Kidney epithelial cell (primary cell): ENCODE results near the gene MPZL3. TPM values are rescaled to one million over a fixed set of nuclear protein-coding genes. Genes with fewer than 3 reads are reported as not detected.
A peak's percentile ranks its signal among the peaks of the same experiment; 100 is the strongest.

Source experiments
- DNase-seq: peaks from one replicate; pipeline ENCODE4 v3.0.0-alpha.2; 2010; ENCODE audit warnings: low read depth
- H3K27me3 ChIP-seq: 2 replicates; pipeline ENCODE4 v1.6.0; 2011; ENCODE audit warnings: low read length; ENCODE audit not compliant: control insufficient read depth, insufficient read depth
- H3K36me3 ChIP-seq: 2 replicates; pipeline ENCODE4 v1.5.1; 2011; ENCODE audit warnings: low read length; ENCODE audit not compliant: control insufficient read depth, insufficient read depth
- H3K4me3 ChIP-seq: 2 replicates; pipeline ENCODE4 v1.5.1; 2011; ENCODE audit warnings: low read depth, mild to moderate bottlenecking, control low read depth, low read length
- total RNA-seq: library from RNA; depleted of rRNA; stranded (reverse); fragments of >200 nt; gene quantifications from 2 replicates; pipeline ENCODE4 v1.2.3, GENCODE V29; 2015
- TF ChIP-seq, protein P1 (sequence below): IDR thresholded peaks from 2 replicates; pipeline ENCODE4 v1.5.1; 2011; ENCODE audit warnings: mild to moderate bottlenecking, moderate library complexity, low read length, control low read depth, inconsistent platforms; ENCODE audit not compliant: insufficient read depth, poor library complexity, severe bottlenecking

The MPZL3 gene
- total RNA-seq, 1 donor from 2014 or later = 9.4 TPM

DNA sequence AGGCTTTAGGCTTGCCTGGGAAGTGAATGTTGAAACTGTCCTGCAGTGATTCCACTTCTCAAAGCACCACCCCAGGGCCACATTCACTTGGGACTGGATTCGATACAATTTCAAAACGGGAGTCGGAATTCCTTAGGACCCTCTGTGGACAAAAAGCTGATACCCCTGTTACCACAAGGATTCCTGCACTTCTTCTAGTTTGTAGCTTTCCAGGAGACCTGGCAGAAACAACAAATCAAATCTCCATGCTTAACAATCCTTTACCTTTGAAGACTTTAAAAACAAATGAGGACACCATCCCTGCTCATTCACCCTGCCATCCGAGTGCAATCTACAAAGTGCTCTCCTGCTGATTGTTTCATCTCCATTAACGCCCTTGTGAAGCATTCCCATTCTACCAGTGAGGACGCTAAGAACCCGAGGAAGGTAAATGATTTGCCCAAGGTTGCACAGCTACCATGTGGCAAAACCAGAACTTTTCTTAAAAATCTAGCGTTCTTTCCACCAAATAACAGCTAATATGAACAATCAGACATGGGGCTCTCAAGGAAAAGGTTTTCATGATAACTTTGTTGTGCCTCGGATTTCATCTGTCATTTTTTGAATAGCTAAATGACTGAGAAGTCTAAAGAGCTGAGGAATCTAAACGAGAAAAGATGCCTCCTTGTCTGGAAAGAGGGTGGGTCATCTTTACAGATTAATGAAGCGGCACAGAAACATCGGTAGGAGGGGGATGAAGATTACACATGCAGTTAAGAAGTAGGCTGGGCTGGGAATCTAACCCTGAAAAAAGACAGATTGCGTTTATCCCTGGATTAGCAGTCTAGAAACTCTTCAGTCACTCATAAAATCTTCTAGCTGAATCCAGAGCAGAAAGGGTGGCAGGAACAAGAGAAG is 12.7 kb upstream of the MPZL3 start:
- no peak for DNase-seq
- TF ChIP-seq, protein P1, sequence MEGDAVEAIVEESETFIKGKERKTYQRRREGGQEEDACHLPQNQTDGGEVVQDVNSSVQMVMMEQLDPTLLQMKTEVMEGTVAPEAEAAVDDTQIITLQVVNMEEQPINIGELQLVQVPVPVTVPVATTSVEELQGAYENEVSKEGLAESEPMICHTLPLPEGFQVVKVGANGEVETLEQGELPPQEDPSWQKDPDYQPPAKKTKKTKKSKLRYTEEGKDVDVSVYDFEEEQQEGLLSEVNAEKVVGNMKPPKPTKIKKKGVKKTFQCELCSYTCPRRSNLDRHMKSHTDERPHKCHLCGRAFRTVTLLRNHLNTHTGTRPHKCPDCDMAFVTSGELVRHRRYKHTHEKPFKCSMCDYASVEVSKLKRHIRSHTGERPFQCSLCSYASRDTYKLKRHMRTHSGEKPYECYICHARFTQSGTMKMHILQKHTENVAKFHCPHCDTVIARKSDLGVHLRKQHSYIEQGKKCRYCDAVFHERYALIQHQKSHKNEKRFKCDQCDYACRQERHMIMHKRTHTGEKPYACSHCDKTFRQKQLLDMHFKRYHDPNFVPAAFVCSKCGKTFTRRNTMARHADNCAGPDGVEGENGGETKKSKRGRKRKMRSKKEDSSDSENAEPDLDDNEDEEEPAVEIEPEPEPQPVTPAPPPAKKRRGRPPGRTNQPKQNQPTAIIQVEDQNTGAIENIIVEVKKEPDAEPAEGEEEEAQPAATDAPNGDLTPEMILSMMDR = no peak
- Histone ChIP-seq H3K4me3 (peak overlapping the region; percentile 31), H3K27me3 (no peaks in the 10 kb centered on the region), H3K36me3 (no peaks in the 10 kb centered on the region)

- no peak for DNase-seq
- Histone ChIP-seq H3K36me3 (no peaks in the 10 kb centered on the region), H3K4me3 (peak within 1 kb of the TSS; percentile 31), H3K27me3 (no peaks in the 10 kb centered on the region)
- TF ChIP-seq, protein P1 = no peak
These were observed 11.8 kb upstream of the MPZL3 start, which contains the start of gene MPZL2 for GRCh38 chr11:118263695-118264568. Gene MPZL2, minus strand, starts transcription at chr11:118264297. Its CDS starts 144 bp downstream, at chr11:118264153.

DNA sequence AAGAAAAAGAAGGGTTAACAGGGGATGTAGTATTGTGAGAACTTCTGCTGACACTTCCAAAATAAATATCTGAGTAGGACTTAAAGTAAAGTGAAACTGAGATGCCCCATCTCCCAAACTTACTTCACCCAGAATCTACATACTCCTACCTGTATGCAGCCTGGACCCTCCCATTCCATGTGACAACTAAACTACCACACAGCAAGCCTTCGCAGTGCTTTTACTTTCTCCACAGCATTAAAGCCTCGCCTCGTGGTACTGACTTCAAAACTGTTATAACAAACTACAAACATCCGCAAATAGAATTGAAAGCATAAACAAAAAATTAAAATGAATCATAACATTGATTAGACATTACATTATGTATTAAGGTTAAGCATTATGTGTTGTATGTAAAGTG is 10.9 kb upstream of the MPZL3 start:
- Histone ChIP-seq H3K4me3 (peak overlapping the region; percentile 31), H3K27me3 (no peaks in the 10 kb centered on the region), H3K36me3 (no peaks in the 10 kb centered on the region)
- DNase-seq = no peak
- TF ChIP-seq, protein P1 = no peak

- TF ChIP-seq, protein P1 = no peak
- no peak overlapping the region for H3K4me3 ChIP-seq
- no peaks in the 10 kb centered on the region for H3K36me3 ChIP-seq
- no peaks in the 10 kb centered on the region for H3K27me3 ChIP-seq
- no peak for DNase-seq
These were observed 8.2 kb upstream of the MPZL3 start for GRCh38 chr11:118260353-118260752.

DNA sequence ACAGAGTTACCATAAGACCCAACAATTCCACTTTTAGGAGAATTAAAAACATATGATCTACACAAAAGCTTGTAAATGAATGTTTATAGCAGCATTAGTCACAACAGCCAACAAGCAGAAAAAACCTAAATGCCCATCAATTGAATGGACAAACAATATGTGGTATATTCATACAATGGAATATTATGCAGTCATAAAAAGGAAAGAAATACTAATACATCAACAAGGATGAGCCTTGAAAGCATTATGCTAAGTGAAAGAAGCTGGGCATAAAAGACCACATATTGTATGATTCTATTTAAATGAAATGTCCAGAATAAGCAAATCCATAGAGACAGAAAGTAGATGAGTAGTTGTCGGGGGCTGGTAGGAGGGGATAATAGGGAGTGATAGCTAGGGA is 7.0 kb upstream of the MPZL3 start:
- TF ChIP-seq, protein P1 = no peak
- no peak for DNase-seq
- no peaks in the 10 kb centered on the region for H3K36me3 ChIP-seq
- no peaks in the 10 kb centered on the region for H3K27me3 ChIP-seq
- no peak overlapping the region for H3K4me3 ChIP-seq
